NCI-H524 (cell line): ENCODE results near the gene THOP1.
A peak's percentile ranks its signal among the peaks of the same experiment; 100 is the strongest.
"Not testable (repeated sequence)": the region's sequence is repeated elsewhere in the genome, so short reads cannot be mapped to it uniquely, and the experiment has no call there.

Source experiments
- DNase-seq, 2 experiments: peaks; one replicate each; lab custom pipeline; 2025; lab: John Stamatoyannopoulos, UW

THOP1 gene

DNA sequence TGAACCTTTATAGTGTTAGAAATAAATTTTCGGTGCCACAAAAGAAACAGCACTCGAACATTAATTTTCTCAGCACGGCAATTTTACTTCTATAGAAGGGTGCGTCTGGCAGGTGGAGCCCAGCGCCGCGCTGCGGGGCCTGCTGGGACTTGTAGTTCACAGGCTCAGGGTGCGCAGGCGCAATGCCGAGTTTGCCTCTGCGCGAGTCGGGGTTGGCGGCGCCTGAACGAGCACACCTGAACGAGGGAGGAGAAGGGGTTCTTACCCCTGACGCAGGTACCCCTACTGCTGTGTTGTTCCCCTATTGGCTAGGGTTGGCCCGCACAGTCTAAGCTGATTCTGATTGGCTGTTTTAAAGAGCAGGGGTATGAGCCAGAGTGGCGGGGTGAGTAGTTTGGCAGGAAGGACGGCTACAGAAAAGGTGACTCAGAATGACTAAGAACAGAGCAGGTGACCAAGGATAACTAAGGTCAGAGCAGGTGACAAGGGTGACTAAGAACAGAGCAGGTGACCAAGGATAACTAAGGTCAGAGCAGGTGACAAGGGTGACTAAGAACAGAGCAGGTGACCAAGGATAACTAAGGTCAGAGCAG lies 32.0 kb downstream of the THOP1 start:
- DNase-seq: not testable (repeated sequence)

DNA sequence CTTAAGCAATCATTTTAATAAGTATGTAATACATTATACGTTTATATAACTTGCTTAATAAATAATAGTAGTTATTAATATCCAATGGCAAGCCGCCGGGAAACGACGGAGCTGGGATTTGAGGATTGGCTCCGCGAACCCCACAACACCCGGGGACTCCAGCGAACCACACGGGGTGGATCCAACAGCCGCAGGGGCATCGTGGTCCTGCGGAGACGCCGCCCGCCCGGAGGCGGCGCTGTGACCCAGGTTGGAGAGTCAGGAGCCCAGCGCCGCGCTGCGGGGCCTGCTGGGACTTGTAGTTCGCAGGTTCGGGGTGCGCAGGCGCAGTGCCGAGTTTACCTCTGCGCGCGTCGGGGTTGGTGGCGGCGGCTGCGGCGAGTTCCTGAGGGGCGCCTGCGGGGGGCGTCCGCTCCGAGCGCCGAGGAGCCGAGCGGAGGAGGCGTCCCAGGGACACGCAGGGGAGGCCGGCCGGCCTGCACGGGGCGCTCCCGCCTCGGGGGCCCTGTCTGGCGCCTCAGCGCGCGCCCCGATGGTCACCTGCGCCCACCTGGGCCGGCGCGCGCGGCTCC lies 34.3 kb downstream of the THOP1 start, which contains the start of gene ZNF554:
Gene ZNF554, plus strand, starts transcription at position 329 of the 572 bp plus-strand sequence. Its CDS starts 204 bp downstream, at position 533.
- DNase-seq: peak; percentile 92 to 98

DNA sequence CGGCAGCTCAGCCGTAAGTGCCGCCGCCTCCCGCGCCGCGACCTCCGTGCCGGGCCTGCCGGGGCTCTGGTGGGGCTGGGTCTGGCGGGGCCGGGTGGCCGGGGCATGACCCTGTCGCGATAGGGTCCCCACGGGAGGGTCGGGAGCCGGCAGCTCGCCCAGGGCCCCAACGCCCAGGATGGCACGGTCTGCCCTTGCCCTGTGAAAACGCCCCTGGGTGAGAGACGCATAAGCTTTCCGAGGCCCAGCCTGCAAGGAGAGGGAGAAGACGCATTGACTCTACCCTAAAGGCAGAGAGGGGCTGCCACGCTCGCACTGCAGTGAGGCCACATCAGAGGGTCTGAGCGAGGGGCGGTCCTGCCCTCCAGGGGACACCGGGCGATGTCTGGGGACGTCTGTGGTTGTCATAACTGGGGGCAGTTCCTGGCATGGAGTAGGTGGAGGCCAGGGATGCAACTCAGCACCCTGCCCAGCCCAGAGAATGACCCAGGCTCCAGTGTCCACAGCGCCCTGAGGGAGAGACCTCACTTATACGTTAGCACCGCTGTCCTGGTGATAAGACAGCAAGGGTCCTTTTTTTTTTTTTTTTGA lies 34.9 kb downstream of the THOP1 start:
- DNase-seq: peak in 1 of 2 experiments; percentile 38

DNA sequence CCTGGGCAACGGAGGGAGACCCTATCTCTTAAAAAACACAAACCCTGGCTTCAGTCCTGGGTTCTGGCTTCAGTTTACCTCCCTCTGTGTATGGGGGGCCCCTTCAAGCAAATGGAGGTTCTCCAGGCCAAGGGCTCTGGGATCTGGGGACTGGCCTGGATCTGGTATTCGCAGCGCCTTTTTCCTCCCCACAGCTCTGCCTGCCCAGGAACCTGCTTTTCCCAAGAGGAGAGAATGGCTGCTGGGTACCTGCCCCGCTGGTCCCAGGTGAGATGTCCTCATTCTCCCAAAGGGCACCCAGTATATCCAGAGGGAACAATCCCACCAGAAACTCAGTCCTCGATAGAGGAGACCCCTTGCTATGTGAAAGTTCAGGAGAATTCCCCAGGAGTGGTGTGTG lies 37.5 kb downstream of the THOP1 start:
- DNase-seq: no peak

DNA sequence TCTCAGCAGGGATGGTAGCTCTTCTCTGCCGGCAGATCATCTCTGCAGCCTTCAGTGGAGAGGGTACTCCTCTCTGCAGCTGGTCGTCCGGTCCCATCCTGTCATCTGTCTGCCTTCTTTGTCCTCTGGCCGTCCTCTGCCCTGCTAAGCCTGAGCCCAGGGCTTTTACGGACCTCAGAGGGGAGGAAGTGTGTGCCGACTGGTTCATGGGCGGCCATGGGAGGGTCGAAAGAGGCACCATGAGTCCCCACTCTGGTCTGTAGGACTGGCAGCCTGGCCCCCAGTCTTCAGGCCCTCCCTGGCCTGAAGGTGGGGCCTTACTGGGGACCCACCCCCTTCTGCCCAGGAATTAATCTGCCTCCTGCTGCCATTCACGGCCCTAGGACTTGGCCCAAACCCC lies 38.3 kb downstream of the THOP1 start:
- no peak for DNase-seq

DNA sequence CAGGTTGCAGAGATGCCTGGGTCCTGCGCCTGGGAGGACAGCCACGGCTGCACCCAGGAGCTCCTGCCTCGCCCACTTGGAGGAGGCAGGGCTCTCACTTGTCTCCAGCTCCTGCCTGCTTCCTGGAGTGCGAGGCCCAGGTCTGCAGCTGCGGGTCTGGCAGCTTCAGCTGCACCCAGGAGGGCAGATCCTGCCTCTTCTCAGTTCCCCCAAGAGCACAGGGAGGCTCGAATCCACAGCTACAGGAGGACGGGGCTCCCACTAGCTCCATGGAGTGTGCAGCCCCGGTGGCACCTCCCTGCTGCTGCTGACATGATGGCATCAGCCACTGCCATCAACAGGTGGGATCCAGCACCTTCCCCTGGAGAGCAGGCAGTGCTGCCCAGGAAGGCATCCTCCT lies 38.8 kb downstream of the THOP1 start:
- DNase-seq: no peak

DNA sequence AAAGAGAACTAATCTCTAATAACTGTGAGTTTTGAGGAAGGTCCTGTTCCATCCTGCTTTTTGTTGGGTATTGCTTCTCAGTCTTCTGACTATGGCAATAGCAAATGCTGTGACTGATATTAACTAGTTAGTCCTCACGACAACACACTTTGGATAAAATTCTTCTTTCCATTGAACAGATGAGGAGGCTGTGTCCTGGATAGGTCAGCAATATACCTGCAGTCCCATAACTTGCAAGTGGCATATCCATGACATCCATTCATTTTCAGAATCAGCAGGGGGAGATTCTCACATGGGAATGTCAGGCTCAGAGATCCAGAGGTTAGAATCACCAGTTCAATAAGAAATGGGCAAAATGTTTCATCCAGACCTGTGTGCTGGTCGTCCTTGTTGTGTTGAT lies 41.7 kb downstream of the THOP1 start:
- no peak for DNase-seq

DNA sequence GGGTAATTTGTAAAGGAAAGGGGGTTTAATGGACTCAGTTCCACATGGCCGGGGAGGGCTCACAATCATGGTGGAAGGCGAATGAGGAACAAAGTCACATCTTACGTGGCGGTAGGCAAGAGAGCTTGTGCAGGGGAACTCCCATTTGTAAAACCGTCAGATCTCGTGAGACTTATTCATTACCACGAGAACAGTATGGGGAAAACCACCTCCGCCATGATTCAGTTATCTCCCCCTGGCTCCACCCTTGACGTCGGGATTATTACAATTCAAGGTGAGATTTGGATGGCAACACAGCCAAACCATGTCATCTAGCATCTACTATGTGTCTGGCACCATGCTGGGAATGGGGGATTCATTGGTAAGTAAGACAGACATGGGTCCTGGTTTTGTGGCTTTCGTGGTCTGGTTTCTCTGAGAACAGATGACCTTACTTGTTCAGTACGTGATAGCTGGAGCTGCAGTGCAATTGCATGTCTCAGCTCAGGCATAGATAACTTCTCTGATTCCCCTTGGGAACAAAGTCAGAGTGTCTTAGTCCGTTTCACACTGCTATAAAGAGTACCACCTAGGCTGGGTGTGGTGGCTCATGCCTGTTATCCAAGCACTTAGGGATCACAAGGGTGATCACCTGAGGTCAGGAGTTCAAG lies 42.7 kb downstream of the THOP1 start:
- DNase-seq: no peak

DNA sequence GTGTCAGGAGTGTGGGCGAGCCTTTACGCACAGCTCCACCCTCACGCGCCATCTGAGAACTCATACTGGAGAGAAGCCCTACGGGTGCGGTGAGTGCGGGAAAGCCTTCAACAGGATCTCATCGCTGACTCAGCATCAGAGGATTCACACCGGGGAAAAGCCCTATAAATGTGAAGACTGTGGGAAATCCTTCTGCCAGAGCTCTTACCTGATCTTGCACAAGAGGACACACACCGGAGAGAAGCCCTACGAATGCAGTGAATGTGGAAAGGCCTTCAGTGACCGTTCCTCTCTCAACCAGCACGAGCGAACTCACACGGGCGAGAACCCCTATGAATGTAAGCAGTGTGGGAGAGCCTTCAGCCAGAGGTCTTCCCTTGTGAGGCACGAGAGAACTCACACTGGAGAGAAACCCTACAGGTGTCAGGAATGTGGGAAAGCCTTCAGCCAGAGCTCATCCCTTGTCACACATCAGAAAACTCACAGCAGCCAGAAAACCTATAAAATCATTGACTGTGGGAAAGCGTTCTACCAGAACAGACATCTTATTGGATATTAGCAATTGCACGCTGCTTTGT lies 49.1 kb downstream of the THOP1 start:
- no peak for DNase-seq

DNA sequence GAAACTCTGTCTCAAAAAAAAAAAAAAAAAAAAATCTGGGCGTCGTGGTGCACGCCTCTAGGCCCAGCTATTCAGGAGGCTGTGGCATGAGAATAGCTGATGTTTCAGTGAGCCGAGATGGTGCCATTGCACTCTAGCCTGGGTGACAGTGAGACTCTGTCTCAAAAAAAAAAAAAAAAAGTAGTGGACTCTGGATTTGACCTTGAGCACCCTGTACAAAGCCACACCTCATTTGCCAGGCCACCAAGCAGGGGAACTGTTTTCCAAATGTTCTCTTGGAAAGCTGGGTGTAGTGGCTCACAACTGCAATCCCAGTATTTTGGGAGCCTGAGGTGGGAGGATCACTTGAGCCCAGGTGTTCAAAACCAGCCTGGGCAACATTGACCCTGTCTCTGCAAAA lies 52.1 kb downstream of the THOP1 start:
- DNase-seq: no peak

DNA sequence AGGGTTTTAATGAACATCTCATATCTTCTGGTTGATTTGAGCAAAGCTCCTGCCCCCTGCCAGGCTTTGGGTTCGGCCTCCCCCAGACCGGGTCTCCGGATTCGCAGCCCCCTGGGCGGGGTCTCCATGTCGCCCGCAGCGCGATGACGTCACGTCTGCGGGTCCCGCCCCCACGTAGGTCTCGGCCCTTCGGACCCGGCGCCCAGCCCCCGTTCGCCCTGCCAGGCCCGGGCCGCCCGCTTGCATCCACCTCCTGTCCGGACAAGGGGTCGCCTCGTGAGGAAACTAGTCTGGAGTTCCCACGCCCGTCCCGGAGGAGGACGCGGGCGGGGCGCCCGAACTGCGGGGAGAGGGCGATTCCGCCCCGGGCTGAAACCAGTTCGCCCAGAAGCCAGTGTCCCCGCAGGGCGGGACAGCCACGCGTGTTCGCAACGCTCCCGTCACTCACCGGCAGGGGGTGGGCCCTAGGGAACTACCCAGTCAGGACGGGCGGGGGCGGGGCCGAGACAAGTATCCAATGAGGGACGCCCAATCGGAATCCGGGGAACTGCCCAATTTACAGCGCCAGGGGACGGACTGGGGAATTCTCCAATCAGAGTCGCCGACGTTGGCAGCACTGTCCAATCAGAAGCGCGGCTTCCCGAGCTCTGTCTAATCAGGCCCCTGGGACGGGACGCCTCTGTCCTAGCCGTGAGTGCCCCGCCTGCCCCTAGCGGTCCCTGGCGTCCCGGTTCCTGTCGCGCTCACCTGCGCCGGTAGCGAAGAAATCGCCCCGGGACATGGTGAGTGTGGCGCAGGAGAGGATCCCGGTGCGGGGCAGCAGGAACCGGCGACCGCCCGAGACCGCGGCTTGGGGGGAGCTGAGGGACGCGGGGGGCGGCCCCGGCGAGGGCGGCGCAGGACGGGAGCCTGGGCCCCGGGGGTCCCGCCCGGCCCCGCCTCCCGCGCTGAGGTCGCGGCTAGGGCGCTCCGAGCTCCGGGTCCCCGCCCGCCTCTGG lies 55.8 kb downstream of the THOP1 start, which contains the start of gene ZNF555:
Gene ZNF555, plus strand, starts transcription at position 682 of the 998 bp plus-strand sequence. Its CDS starts 98 bp downstream, at position 780.
- DNase-seq: peak; percentile 99 to 100

DNA sequence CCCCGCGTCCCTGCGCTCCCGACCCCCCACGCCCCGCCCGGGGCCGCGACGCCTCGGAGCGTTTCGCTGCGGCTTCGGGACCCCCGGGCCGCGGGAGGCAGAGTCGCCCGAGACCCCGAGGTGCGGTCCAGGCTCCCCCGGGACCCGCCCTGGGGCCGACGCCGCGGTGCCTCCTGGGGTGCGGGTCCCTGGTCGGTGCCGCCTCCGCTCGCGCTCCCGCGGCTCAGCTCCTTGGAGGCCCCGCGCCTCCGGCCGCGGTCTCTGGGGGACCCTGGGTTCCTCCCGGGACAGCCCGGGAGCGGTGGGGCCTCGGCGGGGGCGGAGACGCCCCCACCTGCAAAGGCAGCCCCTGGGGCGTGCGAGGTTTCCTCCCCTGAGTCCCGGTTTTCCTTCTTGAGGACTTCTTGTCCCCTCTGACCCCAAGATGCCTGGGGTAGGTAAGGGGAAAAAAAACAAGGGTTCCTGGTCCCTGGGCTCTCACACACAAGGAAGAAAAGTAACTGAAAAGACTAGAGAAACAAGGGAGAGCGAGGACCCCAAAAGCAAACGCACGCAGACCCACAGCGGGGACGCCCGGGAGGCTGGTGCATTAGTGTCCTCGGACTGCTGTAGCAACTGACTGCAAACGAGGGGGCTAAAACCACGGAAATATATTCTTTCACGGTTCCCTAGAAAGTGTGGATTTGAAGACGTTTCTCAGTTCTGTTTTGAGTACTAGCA lies 56.7 kb downstream of the THOP1 start:
- DNase-seq: no peak

DNA sequence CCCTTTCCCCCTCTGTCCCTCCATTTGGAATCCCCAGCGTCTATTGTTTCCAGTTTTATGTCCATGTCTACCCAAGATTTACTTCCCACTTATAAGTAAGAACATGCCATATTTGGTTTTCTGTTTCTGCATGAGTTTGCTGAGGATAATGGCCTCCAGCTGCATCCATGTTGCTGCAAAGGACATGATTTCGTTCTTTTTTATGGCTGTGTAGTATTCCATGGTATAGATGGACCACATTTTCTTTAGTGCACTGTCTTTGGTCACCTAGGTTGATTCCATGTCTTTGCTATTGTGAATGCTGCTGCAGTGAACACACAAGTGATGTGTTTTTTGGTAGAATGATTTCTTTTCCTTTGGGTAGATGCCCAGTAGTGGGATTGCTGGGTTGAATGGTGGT lies 59.8 kb downstream of the THOP1 start:
- no peak for DNase-seq

DNA sequence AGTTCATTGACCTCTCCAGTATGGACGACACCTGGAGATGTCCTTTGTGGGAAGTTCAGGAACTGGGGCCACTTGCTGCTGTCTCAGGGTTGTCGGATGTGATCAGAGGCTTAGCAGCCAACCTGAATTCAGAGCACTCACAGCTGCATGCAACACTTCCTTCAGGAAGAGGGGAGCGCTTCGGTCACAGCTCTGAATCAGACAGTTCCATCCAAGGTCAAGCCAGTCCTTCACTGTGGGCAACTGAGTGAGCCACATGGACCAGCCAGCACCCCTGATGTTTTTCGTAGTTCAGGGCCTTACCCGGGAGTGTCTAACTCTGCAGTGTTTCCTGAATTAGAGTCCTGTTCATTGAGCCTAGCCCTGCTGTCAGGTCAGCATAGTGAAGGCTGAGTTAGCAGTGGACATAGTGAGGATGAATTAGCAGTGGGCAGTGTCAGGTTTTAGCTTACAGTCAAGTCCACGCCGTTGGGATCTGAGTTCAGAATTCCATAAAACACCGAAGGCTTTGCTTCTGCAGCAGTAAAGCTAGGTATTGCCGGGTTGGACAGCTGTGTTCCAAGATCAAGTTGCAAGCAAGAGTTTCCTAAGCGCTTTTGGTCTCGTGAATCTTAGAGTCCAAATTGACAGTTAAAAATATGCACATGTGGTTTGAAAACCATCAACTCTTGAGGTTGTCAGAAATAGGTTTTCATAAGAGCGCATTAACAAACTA lies 61.0 kb downstream of the THOP1 start:
- no peak for DNase-seq

DNA sequence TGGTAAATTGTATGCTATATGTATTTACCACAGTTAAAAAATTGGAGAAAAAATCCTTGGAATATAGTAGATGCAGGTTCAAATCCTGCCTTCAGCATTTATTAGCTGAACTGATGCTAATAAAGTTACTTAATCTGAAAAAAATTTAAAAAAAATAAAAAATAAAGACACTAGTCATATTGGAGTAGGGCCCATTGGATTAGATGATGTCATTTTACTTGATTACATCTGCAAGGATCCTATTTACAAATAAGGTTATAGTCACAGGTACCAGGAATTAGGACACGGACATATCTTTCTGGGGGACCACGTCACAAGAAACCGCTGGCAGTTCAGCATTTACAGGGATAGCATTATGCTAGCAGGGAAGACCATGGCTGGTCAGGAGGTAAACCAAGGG lies 62.2 kb downstream of the THOP1 start:
- DNase-seq: no peak

DNA sequence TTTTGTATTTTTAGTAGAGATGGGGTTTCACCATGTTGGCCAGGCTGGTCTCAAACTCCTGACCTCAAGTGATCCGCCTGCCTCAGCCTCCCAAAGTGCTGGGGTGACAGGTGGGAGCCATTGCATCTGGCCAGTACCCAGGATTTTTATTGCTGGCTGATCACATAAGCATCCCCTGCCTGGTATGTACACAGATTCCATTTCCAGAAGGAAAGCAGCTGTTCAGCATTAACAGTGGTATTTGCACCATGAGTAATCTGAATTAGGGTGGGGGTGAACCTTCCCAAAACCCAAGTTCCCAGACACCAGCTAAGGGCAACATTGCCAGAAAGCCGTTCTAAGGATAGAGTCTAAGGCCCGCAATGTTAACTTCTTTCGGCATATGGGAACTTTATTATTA lies 63.3 kb downstream of the THOP1 start:
- DNase-seq: no peak

DNA sequence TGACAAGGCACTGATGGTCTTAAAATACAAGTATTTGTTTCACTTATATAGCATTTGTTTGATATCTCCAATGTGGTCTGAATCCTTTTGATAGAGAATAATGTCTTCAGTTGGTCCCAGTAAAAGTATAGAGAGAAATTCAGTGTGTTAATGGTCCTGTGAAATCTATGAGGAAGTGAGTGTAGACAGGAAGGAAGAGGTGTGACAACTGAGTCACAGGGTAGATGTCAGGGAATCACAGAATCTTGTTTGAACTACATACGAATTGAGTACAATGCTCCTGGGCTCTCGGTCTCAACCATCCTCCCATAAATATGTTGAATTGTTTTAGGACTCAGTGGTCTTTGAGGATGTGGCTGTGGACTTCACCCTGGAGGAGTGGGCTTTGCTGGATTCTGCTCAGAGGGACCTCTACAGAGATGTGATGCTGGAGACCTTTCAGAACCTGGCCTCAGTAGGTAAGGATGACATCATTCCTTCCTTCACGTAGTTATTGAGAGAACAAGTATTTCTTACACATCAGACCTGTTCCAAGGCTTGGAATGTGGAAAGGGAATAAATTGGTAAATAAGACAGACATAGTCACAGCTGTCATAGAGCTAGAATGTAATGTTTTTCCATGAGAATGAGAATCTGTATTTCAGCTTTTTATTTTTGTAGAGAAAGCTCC lies 65.1 kb downstream of the THOP1 start:
- DNase-seq: no peak

DNA sequence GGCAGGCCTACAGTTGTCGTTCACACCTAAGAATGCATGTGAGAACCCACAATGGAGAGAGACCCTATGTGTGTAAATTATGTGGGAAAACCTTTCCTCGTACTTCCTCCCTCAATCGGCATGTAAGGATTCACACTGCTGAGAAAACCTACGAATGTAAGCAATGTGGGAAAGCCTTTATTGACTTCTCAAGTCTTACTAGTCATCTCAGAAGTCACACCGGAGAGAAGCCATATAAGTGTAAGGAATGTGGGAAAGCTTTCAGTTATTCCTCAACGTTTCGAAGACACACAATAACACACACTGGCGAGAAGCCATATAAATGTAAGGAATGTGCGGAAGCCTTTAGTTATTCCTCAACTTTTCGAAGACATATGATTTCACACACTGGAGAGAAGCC lies 67.3 kb downstream of the THOP1 start:
- DNase-seq: no peak

DNA sequence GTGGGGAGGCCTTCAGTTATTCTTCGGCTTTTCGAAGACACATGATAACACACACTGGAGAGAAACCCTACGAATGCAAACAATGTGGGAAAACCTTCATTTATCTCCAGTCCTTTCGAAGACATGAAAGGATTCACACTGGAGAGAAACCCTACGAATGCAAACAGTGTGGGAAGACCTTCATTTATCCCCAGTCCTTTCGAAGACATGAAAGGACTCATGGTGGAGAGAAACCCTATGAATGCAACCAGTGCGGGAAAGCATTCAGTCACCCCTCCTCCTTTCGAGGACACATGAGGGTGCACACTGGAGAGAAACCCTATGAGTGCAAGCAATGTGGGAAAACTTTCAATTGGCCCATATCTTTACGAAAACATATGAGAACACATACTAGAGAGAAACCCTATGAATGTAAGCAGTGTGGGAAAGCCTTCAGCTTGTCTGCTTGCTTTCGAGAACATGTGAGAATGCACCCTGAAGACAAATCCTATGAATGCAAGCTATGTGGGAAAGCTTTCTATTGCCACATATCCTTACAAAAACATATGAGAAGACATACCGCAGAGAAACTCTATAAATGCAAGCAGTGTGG lies 67.8 kb downstream of the THOP1 start:
- DNase-seq: no peak
